ENCODE measurements around the gene USF3.
"Not testable (repeated sequence)": the region's sequence is repeated elsewhere in the genome, so short reads cannot be mapped to it uniquely, and the experiment has no call there.

Gene USF3

GRCh38 chr3:113654851-113655250 lies 41.6 kb downstream of the USF3 start:
- Mint-ChIP-seq H3K27me3 (no peaks in the 10 kb centered on the region), H3K4me3 (no peak overlapping the region), H3K4me1 (no peaks in the 10 kb centered on the region), H3K9me3 (no peaks in the 10 kb centered on the region), H3K27ac (no peak overlapping the region), H3K36me3 (peaks cover 43% of the 10 kb centered on the region)
- no peak for DNase-seq
- CTCF ChIA-PET = no interaction called here

GRCh38 chr3:113654310-113654709 lies 42.1 kb downstream of the USF3 start:
- Mint-ChIP-seq H3K36me3 (peaks cover 39% of the 10 kb centered on the region), H3K27ac (no peak overlapping the region), H3K4me1 (no peaks in the 10 kb centered on the region), H3K27me3 (no peaks in the 10 kb centered on the region), H3K9me3 (no peaks in the 10 kb centered on the region), H3K4me3 (no peak overlapping the region)
- CTCF ChIA-PET = no interaction called here
- no peak for DNase-seq

GRCh38 chr3:113649174-113649845 lies 47.1 kb downstream of the USF3 start:
- Mint-ChIP-seq H3K36me3 (peaks cover 11% of the 10 kb centered on the region), H3K4me1 (no peaks in the 10 kb centered on the region), H3K9me3 (peaks cover 18% of the 10 kb centered on the region)

GRCh38 chr3:113648524-113648923 lies 47.9 kb downstream of the USF3 start:
- peaks cover 15% of the 10 kb centered on the region for H3K36me3 Mint-ChIP-seq
- no peaks in the 10 kb centered on the region for H3K4me1 Mint-ChIP-seq
- CTCF ChIA-PET = interaction anchor here (0.9 kb wide), 1 partner anchor 61 kb away, joined by 3 read pairs; no protein-coding TSS in a partner anchor
- H3K4me3 Mint-ChIP-seq = no peak overlapping the region
- H3K27me3 Mint-ChIP-seq = no peaks in the 10 kb centered on the region
- H3K9me3 Mint-ChIP-seq = peaks cover 22% of the 10 kb centered on the region
- no peak for DNase-seq
- no peak overlapping the region for H3K27ac Mint-ChIP-seq

More at GRCh38 chr3:113649174-113649845, 47.1 kb downstream of the USF3 start:
- H3K27me3 Mint-ChIP-seq = no peaks in the 10 kb centered on the region
- CTCF ChIA-PET = interaction anchor here (0.9 kb wide), 1 partner anchor 62 kb away, joined by 3 read pairs; no protein-coding TSS in a partner anchor
- H3K27ac Mint-ChIP-seq = no peak overlapping the region
- H3K4me3 Mint-ChIP-seq = no peak overlapping the region
- no peak for DNase-seq

- DNase-seq = no peak
- CTCF ChIA-PET = no interaction called here
- H3K4me3 Mint-ChIP-seq = no peak overlapping the region
- no peak overlapping the region for H3K27ac Mint-ChIP-seq
- H3K4me1 Mint-ChIP-seq = peaks cover 3% of the 10 kb centered on the region
- peaks cover 7% of the 10 kb centered on the region for H3K36me3 Mint-ChIP-seq
- H3K9me3 Mint-ChIP-seq = peaks cover 22% of the 10 kb centered on the region
- no peaks in the 10 kb centered on the region for H3K27me3 Mint-ChIP-seq
Observed at GRCh38 chr3:113643583-113643982, 52.9 kb downstream of the USF3 start.

GRCh38 chr3:113638910-113639309 lies 57.5 kb downstream of the USF3 start:
- Mint-ChIP-seq H3K27me3 (no peaks in the 10 kb centered on the region), H3K9me3 (peaks cover under 1% of the 10 kb centered on the region), H3K36me3 (peaks cover 2% of the 10 kb centered on the region), H3K27ac (no peak overlapping the region), H3K4me1 (peaks cover 3% of the 10 kb centered on the region), H3K4me3 (no peak overlapping the region)
- CTCF ChIA-PET = interaction anchor here (0.7 kb wide), 1 partner anchor 13 kb away, joined by 3 read pairs; no protein-coding TSS in a partner anchor
- DNase-seq = no peak

GRCh38 chr3:113637756-113638155 lies 58.7 kb downstream of the USF3 start:
- no peak for DNase-seq
- no peak overlapping the region for H3K4me3 Mint-ChIP-seq
- H3K27ac Mint-ChIP-seq = no peak overlapping the region
- H3K36me3 Mint-ChIP-seq = no peaks in the 10 kb centered on the region
- H3K4me1 Mint-ChIP-seq = peaks cover 3% of the 10 kb centered on the region
- CTCF ChIA-PET = no interaction called here
- H3K9me3 Mint-ChIP-seq = no peaks in the 10 kb centered on the region
- no peaks in the 10 kb centered on the region for H3K27me3 Mint-ChIP-seq

- H3K36me3 Mint-ChIP-seq, DNase-seq, H3K4me1 Mint-ChIP-seq, H3K4me3 Mint-ChIP-seq, H3K27ac Mint-ChIP-seq, H3K9me3 Mint-ChIP-seq, H3K27me3 Mint-ChIP-seq: not testable (repeated sequence)
- CTCF ChIA-PET = interaction anchor here (1.2 kb wide), 1 partner anchor 143 kb away, joined by 3 read pairs; no protein-coding TSS in a partner anchor
Observed at GRCh38 chr3:113636034-113636433, 60.4 kb downstream of the USF3 start.

- H3K4me1 Mint-ChIP-seq = no peaks in the 10 kb centered on the region
- CTCF ChIA-PET = no interaction called here
- H3K9me3 Mint-ChIP-seq = no peaks in the 10 kb centered on the region
Observed at GRCh38 chr3:113634782-113635474, 61.5 kb downstream of the USF3 start.

GRCh38 chr3:113631573-113631972 lies 64.9 kb downstream of the USF3 start:
- H3K4me1 Mint-ChIP-seq = peaks cover 2% of the 10 kb centered on the region
- no peak for DNase-seq
- peaks cover 13% of the 10 kb centered on the region for H3K36me3 Mint-ChIP-seq
- H3K27me3 Mint-ChIP-seq = no peaks in the 10 kb centered on the region
- H3K4me3 Mint-ChIP-seq = no peak overlapping the region
- no peak overlapping the region for H3K27ac Mint-ChIP-seq
- CTCF ChIA-PET = no interaction called here
- H3K9me3 Mint-ChIP-seq = no peaks in the 10 kb centered on the region

More at GRCh38 chr3:113634782-113635474, 61.5 kb downstream of the USF3 start:
- peaks cover 4% of the 10 kb centered on the region for H3K36me3 Mint-ChIP-seq
- H3K27me3 Mint-ChIP-seq = no peaks in the 10 kb centered on the region
- no peak for DNase-seq
- no peak overlapping the region for H3K27ac Mint-ChIP-seq
- H3K4me3 Mint-ChIP-seq = no peak overlapping the region

- Mint-ChIP-seq H3K27ac (no peak overlapping the region), H3K9me3 (no peaks in the 10 kb centered on the region), H3K36me3 (peaks cover 18% of the 10 kb centered on the region), H3K27me3 (no peaks in the 10 kb centered on the region), H3K4me3 (no peak overlapping the region), H3K4me1 (peaks cover 5% of the 10 kb centered on the region)
- CTCF ChIA-PET = no interaction called here
- no peak for DNase-seq
Observed at GRCh38 chr3:113630956-113631542, 65.4 kb downstream of the USF3 start.

- no peak for DNase-seq
- Mint-ChIP-seq H3K4me3 (no peak overlapping the region), H3K4me1 (peaks cover 6% of the 10 kb centered on the region), H3K9me3 (no peaks in the 10 kb centered on the region), H3K36me3 (peaks cover 19% of the 10 kb centered on the region), H3K27me3 (no peaks in the 10 kb centered on the region), H3K27ac (no peak overlapping the region)
- CTCF ChIA-PET = interaction anchor here (2.7 kb wide), 1 partner anchor 115 kb away, joined by 6 read pairs; no protein-coding TSS in a partner anchor
Observed at GRCh38 chr3:113629584-113630421, 66.6 kb downstream of the USF3 start.

GRCh38 chr3:113628788-113629187 lies 67.7 kb downstream of the USF3 start:
- DNase-seq = no peak
- Mint-ChIP-seq H3K36me3 (peaks cover 24% of the 10 kb centered on the region), H3K27ac (no peak overlapping the region), H3K4me3 (no peak overlapping the region), H3K4me1 (peaks cover 6% of the 10 kb centered on the region), H3K9me3 (no peaks in the 10 kb centered on the region), H3K27me3 (no peaks in the 10 kb centered on the region)
- CTCF ChIA-PET = interaction anchor here (1.2 to 3.0 kb wide), 3 partner anchors 116 to 135 kb away, joined by 6 to 12 read pairs (median 8); no protein-coding TSS in a partner anchor

- no peak for DNase-seq
- Mint-ChIP-seq H3K36me3 (peaks cover 26% of the 10 kb centered on the region), H3K4me3 (no peak overlapping the region)
Observed at GRCh38 chr3:113628316-113628715, 68.1 kb downstream of the USF3 start.

More at GRCh38 chr3:113628316-113628715, 68.1 kb downstream of the USF3 start:
- H3K4me1 Mint-ChIP-seq = peaks cover 6% of the 10 kb centered on the region
- CTCF ChIA-PET = interaction anchor here (1.2 to 3.0 kb wide), 4 partner anchors 11 to 135 kb away, joined by 6 to 12 read pairs (median 8); no protein-coding TSS in a partner anchor
- no peaks in the 10 kb centered on the region for H3K27me3 Mint-ChIP-seq
- no peaks in the 10 kb centered on the region for H3K9me3 Mint-ChIP-seq
- no peak overlapping the region for H3K27ac Mint-ChIP-seq

Measured in activated naive CD4-positive, alpha-beta T cell treated with anti-CD3 and anti-CD28 coated beads, Interleukin-2, amount 10 ng/mL, durations not matched to agents 7 days and 5 days (primary cell).